ENCODE results near the gene SAP30.

Gene SAP30

DNA sequence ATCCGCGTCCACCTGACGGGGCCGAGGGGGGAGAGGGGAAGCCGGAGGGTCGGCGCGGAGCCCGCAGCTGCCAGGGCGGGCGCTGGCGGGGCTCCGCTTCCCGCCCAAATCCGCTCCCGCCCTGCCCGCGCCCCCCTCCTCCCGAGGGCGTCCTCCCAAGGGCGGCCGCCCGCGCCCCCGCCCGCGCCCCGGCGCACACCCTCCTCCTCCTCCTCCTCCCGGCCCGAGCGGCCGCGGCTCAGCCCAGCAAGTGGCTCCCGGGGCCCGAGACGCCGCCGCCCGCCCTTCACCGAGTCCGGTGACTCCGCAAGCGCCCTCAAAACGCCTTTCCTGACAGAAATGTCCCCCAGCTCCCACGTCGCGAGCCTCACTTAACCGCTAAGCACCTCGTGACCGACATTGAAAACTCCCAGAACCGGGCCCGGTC, 37.1 kb upstream of the SAP30 start:
- TF ChIP-seq, protein P1, sequence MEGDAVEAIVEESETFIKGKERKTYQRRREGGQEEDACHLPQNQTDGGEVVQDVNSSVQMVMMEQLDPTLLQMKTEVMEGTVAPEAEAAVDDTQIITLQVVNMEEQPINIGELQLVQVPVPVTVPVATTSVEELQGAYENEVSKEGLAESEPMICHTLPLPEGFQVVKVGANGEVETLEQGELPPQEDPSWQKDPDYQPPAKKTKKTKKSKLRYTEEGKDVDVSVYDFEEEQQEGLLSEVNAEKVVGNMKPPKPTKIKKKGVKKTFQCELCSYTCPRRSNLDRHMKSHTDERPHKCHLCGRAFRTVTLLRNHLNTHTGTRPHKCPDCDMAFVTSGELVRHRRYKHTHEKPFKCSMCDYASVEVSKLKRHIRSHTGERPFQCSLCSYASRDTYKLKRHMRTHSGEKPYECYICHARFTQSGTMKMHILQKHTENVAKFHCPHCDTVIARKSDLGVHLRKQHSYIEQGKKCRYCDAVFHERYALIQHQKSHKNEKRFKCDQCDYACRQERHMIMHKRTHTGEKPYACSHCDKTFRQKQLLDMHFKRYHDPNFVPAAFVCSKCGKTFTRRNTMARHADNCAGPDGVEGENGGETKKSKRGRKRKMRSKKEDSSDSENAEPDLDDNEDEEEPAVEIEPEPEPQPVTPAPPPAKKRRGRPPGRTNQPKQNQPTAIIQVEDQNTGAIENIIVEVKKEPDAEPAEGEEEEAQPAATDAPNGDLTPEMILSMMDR (IDR thresholded peaks at IDR 0.05; ENCODE audit: control insufficient read depth, insufficient read depth, low read depth, low read length, missing control alignments), result no peak
- H3K4me3 ChIP-seq (ENCODE audit: control insufficient read depth, low read depth, low read length), result peak overlapping the region; percentile 93
- DNase-seq (ENCODE audit: low read depth), result no peak

DNA sequence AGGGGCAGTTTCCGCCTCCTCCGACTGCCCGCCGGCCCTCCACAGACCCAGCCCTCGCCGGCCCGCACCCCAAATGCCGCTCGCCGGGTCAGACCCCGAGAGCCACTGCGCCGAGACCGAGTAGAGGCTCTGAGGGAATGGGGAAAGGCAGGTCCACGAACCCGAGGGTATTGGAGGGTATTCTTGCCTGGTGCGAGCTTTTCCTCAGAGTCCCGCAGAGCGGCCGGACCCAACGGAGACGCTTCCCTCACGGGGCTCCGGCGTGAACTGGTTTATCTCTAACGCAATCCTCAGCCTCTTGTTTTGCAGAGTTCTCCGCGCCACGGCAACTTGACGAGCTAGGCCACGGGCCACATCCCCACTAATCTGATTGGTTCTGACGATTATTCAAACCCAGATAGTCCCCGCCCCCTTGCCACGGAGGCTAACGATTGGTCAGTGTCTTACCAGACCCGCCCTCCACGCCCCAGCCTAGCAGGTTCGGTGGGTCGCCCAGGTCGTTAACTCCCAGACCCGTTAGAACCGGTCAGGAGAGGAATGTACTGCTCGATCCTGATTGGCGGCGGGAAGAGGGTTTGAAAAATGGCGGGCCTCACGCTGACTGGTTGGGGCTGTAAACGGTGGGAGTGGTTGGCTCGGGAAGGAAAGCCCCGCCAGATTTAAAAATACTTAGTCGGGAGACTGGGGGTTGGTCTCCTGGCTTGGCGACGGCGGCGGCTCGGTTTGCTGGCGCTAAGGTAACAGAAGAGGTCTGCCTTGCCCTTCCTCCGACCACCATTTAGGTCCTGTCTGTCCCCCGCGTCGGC, 36.5 kb upstream of the SAP30 start, which contains the start of gene HMGB2:
TSS of gene HMGB2 (minus strand) at position 274 of the 806 bp plus-strand sequence. CDS start 709 bp downstream, outside the sequence.
- peak within 1 kb of the TSS; percentile 93 for H3K4me3 ChIP-seq (ENCODE audit: control insufficient read depth, low read depth, low read length)
- DNase-seq (ENCODE audit: low read depth), result peak; percentile 100
- TF ChIP-seq, protein P1 (IDR thresholded peaks at IDR 0.05; ENCODE audit: control insufficient read depth, insufficient read depth, low read depth, low read length, missing control alignments), result no peak

DNA sequence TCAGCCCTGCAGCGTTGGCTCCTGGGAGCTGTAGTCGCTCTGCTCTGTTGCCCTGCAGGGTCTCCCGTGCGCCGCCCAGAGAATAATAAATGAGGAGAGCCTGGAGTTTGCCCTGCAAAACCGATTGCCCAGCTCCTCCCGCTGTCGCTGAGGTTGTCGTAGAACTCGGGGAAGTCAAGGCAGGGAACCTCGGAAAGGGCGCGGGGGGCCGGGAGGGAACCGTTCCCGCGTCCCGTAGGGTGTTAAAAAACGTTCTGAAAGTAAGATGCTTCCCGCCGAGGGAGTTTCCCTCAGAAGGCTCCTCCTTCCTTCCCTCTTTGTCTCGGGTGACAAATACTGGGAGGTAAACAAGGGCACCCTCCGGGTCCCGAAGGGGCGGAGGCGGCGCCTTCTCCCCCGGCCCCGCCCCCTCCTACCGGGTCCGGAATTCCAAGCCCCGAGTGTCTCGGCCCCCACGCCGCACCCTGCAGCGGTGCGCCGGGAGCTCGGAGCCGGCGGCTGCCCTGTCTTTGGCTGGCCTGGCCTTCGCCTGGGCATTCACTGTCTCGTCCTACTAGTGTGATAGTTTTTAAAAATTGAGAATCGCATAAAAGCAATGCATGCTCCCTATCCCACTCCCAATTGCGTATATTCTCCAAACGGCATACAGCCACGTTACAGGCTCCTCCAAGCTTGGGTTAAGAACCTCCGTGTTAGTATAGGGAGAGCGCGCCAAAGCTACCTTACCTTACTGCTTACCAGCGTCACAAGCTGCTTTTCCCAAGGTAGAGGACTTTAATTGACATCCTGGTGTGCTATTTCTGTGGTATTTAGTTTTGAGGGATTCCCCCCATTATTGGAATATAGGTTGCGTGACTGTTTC, 35.6 kb upstream of the SAP30 start:
- H3K4me3 ChIP-seq (ENCODE audit: control insufficient read depth, low read depth, low read length), result peak overlapping the region; percentile 79
- TF ChIP-seq, protein P1 (IDR thresholded peaks at IDR 0.05; ENCODE audit: control insufficient read depth, insufficient read depth, low read depth, low read length, missing control alignments), result no peak
- no peak for DNase-seq (ENCODE audit: low read depth)

DNA sequence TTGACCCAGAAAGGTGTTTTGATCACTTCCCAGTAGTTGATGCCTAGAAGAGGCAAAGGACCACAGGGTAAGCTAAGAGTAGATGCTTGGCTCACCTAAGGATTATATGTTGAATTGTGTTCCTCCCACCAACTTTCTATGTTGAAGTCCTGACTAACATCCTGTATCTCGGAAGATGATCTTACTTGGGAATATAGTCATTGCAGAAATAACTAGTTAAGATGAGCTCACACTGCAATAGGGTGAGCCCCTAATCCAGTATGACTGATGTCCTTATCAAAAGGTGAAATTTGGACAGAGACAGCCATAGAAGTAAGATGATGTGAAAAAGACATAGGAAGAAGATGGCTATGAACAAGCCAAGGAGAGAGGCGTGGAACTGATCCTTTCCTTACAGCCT, 33.3 kb upstream of the SAP30 start:
- no peak for DNase-seq (ENCODE audit: low read depth)
- TF ChIP-seq, protein P1 (IDR thresholded peaks at IDR 0.05; ENCODE audit: control insufficient read depth, insufficient read depth, low read depth, low read length, missing control alignments), result no peak
- no peak overlapping the region for H3K4me3 ChIP-seq (ENCODE audit: control insufficient read depth, low read depth, low read length)

DNA sequence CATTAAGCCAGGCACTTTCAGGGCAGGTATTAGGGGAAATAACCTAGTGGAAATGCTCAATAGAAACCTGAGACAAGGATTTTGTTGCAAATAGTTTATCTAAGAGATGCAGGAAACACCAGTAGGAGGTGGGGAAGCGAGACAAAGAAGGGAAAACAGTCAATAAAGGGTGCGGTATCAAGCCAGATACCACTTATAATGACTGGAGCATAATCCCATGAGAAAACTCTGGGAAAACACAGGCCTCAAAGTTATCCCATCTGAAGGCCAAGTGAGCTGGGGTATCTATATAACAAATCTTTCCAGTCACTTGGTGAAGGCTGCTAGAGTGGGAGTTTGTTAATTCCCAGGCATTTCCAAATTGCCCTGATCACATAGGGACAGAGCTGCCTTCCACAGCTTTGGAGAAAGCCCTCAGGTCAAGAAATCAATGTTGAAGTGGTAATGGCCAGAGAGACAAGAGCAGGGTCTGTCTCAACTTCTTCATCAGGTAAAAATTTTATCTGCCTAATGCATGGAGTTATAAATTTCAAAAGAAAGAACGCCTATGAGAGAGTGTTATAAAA, 26.8 kb upstream of the SAP30 start:
- DNase-seq (ENCODE audit: low read depth), result no peak
- no peak overlapping the region for H3K4me3 ChIP-seq (ENCODE audit: control insufficient read depth, low read depth, low read length)
- TF ChIP-seq, protein P1 (IDR thresholded peaks at IDR 0.05; ENCODE audit: control insufficient read depth, insufficient read depth, low read depth, low read length, missing control alignments), result no peak

DNA sequence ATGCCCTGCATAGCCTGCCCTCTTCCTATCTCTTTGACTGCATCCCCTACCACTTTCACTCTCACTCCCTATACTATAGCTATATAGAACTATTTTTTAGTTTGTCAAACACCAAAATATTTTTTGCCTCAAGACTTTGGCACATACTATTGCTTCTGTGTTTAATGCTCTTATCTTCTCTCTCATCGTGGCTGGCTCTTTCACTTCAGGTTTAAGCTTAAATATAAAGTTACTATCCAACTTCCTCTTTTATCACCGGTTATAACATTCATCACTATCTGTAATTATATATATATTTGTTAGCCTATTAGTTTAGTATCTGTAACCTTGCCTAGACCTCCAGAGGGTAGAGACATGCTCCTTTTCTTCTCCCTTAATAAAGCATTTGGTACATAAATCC, 25.1 kb upstream of the SAP30 start:
- H3K4me3 ChIP-seq (ENCODE audit: control insufficient read depth, low read depth, low read length), result no peak overlapping the region
- no peak for DNase-seq (ENCODE audit: low read depth)
- TF ChIP-seq, protein P1 (IDR thresholded peaks at IDR 0.05; ENCODE audit: control insufficient read depth, insufficient read depth, low read depth, low read length, missing control alignments), result no peak

All from AG09309 (cell line).